HCT116 (cell line): ENCODE results near the gene STK4. TPM values are rescaled to one million over a fixed set of nuclear protein-coding genes. Genes with fewer than 3 reads are reported as not detected.

Experiments
- ATAC-seq: fragments of 200-7000 bp; cut with Tn5 transposase; 2 replicates; pipeline ENCODE4 v1.9.1; 2020; ENCODE audit warnings: mild to moderate bottlenecking, moderate library complexity
- BruUV-seq: library from RNA; stranded (reverse); fragments of 400-500 nt; replicated peaks from 2 replicates; lab custom pipeline; 2021; lab: Mats Ljungman, UMichigan
- CTCF ChIA-PET: fragments of 300-600 bp; sonication (Branson Sonifier 250); formaldehyde crosslinking; loops from one replicate; lab custom pipeline; 2021; ENCODE audit warnings: antibody characterized with exemption; lab: Charles Lee
- POLR2A ChIA-PET: fragments of 300-600, 350-600 bp; sonication (Branson Sonifier 250); formaldehyde crosslinking; loops from one replicate; lab custom pipeline; 2021; ENCODE audit warnings: antibody characterized with exemption; lab: Charles Lee
- RAD21 ChIA-PET, 2 experiments: fragments of 300-600 bp; sonication (Branson Sonifier 250); formaldehyde crosslinking; loops; one replicate each; lab custom pipeline; 2023; ENCODE audit warnings: low total read pairs in 2 of 2; ENCODE audit not compliant: uncharacterized antibody in 2 of 2, unreplicated experiment in 2 of 2, low non-redundant PET in 1 of 2; lab: Charles Lee
- DNase-seq: peaks from one replicate; pipeline ENCODE4 v3.0.0-alpha.2; 2010; ENCODE audit warnings: low read depth, low spot score
- H2AFZ ChIP-seq: fragments of 200-600 bp; shearing (Covaris generic), sonication (generic); 2 replicates; pipeline ENCODE4 v1.6.1; 2017; ENCODE audit warnings: low read depth, mixed run types, mixed read lengths, antibody characterized with exemption, low read length; ENCODE audit not compliant: poor library complexity, severe bottlenecking
- H3K27ac ChIP-seq: 2 replicates; pipeline ENCODE4 v1.5.1; 2012; ENCODE audit warnings: low read depth, low read length
- H3K27me3 ChIP-seq: fragments of 200-600 bp; sonication (generic); 2 replicates; pipeline ENCODE4 v1.6.1; 2016; ENCODE audit warnings: mixed run types, low read length, mixed read lengths; ENCODE audit not compliant: insufficient read depth
- H3K36me3 ChIP-seq, 2 experiments: fragments of 200-500 bp in 1 of 2; fragments of 200-600 bp in 1 of 2; sonication (Bioruptor generic) in 1 of 2; sonication (generic) in 1 of 2; 2 replicates each; pipeline versions ENCODE4 v1.5.1 to v1.6.1; 2014 to 2016; ENCODE audit warnings: low read length in 2 of 2, inconsistent platforms in 1 of 2, mixed read lengths in 1 of 2, mixed run types in 1 of 2; ENCODE audit not compliant: insufficient read depth in 2 of 2, control insufficient read depth in 1 of 2
- H3K4me1 ChIP-seq, 2 experiments: fragments of 200-600 bp in 1 of 2; sonication (generic) in 1 of 2; 2 replicates each; pipeline versions ENCODE4 v1.5.1 to v1.6.1; 2012 to 2017; ENCODE audit warnings: low read length in 2 of 2, inconsistent platforms in 1 of 2, mild to moderate bottlenecking in 1 of 2, mixed read lengths in 1 of 2, mixed run types in 1 of 2, moderate library complexity in 1 of 2; ENCODE audit not compliant: insufficient read depth in 2 of 2, control insufficient read depth in 1 of 2
- H3K4me2 ChIP-seq: fragments of 200-600 bp; sonication (generic); 2 replicates; pipeline ENCODE4 v1.6.1; 2017; ENCODE audit warnings: mixed run types, low read length, mixed read lengths
- H3K4me3 ChIP-seq, 2 experiments: fragments of 200-600 bp in 1 of 2; sonication (generic) in 1 of 2; replicated peaks in 1 of 2; 2 replicates each; pipeline ENCODE4 v1.5.1; 2011 to 2016; ENCODE audit warnings: low read length in 2 of 2, control low read depth in 1 of 2, low read depth in 1 of 2, mild to moderate bottlenecking in 1 of 2, mixed read lengths in 1 of 2, mixed run types in 1 of 2
- H3K79me2 ChIP-seq: fragments of 200-600 bp; sonication (generic); 2 replicates; pipeline ENCODE4 v1.6.1; 2017; ENCODE audit warnings: mild to moderate bottlenecking, mixed run types, low read length, moderate library complexity, mixed read lengths; ENCODE audit not compliant: insufficient read depth
- H3K9ac ChIP-seq: fragments of 200-600 bp; sonication (generic); 2 replicates; pipeline ENCODE4 v1.6.1; 2016; ENCODE audit warnings: low read length, mixed read lengths
- H3K9me2 ChIP-seq: fragments of 200-600 bp; sonication (generic), shearing (Covaris generic); 2 replicates; pipeline ENCODE4 v1.6.1; 2017; ENCODE audit warnings: mixed run types, mild to moderate bottlenecking, moderate library complexity; ENCODE audit not compliant: insufficient read depth
- H3K9me3 ChIP-seq, 2 experiments: fragments of 200-500 bp in 1 of 2; fragments of 200-600 bp in 1 of 2; sonication (Bioruptor generic) in 1 of 2; sonication (generic) in 1 of 2; 2 replicates each; pipeline ENCODE4 v1.6.1; 2014 to 2017; ENCODE audit warnings: low read length in 2 of 2, mixed read lengths in 2 of 2, inconsistent platforms in 1 of 2, low read depth in 1 of 2, mild to moderate bottlenecking in 1 of 2, mixed run types in 1 of 2, moderate library complexity in 1 of 2; ENCODE audit not compliant: control insufficient read depth in 1 of 2, insufficient read depth in 1 of 2
- H4K20me1 ChIP-seq: fragments of 200-600 bp; sonication (generic), shearing (Covaris generic); 2 replicates; pipeline ENCODE4 v1.6.1; 2017; ENCODE audit warnings: mixed run types, mild to moderate bottlenecking, moderate library complexity; ENCODE audit not compliant: insufficient read depth
- CBX3 ChIP-seq: IDR thresholded peaks from 2 replicates; pipeline ENCODE4 v1.6.1; 2012; ENCODE audit warnings: low read depth
- CEBPB ChIP-seq: IDR thresholded peaks from 2 replicates; pipeline ENCODE4 v1.6.1; 2012; ENCODE audit warnings: low read depth
- EGR1 ChIP-seq: IDR thresholded peaks from 2 replicates; pipeline ENCODE4 v1.6.1; 2012; ENCODE audit warnings: low read depth
- ELF1 ChIP-seq: IDR thresholded peaks from 2 replicates; pipeline ENCODE4 v1.6.1; 2012; ENCODE audit warnings: low read depth, borderline replicate concordance
- EZH2 ChIP-seq: fragments of 200-600 bp; sonication (generic); IDR thresholded peaks from 2 replicates; pipeline ENCODE4 v1.6.1; 2017; ENCODE audit warnings: antibody characterized with exemption, mixed run types
- FOSL1 ChIP-seq: IDR thresholded peaks from 2 replicates; pipeline ENCODE4 v1.6.1; 2012; ENCODE audit warnings: low read depth
- POLR2AphosphoS5 ChIP-seq: IDR thresholded peaks from 2 replicates; pipeline ENCODE4 v1.6.1; 2011; ENCODE audit warnings: mild to moderate bottlenecking, low read depth, low read length, moderate library complexity
- SP1 ChIP-seq: IDR thresholded peaks from 2 replicates; pipeline ENCODE4 v1.6.1; 2012; ENCODE audit warnings: low read depth
- SRF ChIP-seq: IDR thresholded peaks from 2 replicates; pipeline ENCODE4 v1.6.1; 2012; ENCODE audit warnings: low read depth
- TCF7L2 ChIP-seq: IDR thresholded peaks from 2 replicates; pipeline ENCODE4 v1.7.0; 2011; ENCODE audit warnings: borderline replicate concordance, inconsistent platforms; ENCODE audit not compliant: insufficient read depth, insufficient read length; ENCODE audit errors: extremely low read depth
- YY1 ChIP-seq: IDR thresholded peaks from 2 replicates; pipeline ENCODE4 v1.6.1; 2011; ENCODE audit warnings: low read length, low read depth, moderate library complexity, mild to moderate bottlenecking; ENCODE audit not compliant: insufficient replicate concordance; ENCODE audit errors: extremely low read depth
- ZFX ChIP-seq: fragments of 450-650 bp; IDR thresholded peaks from 2 replicates; pipeline ENCODE4 v1.6.1; 2017
- ZNF274 ChIP-seq: fragments of 200-500 bp; sonication (Bioruptor generic); IDR thresholded peaks from 2 replicates; pipeline ENCODE4 v1.6.1; 2014; ENCODE audit warnings: mild to moderate bottlenecking, low read depth, low read length, inconsistent platforms
- intact Hi-C: fragments of 100-400 bp; cut with micrococcal nuclease; formaldehyde crosslinking; loops from 2 replicates; pipeline ENCODE4 v1.10.0; 2022
- total RNA-seq: library from RNA; stranded (reverse); gene quantifications from one replicate; pipeline ENCODE4 v1.2.1, GENCODE V29; 2021; ENCODE audit not compliant: unreplicated experiment
- TF ChIP-seq, protein P1 (sequence below), 3 experiments: fragments of 200-600 bp in 1 of 3; sonication (generic) in 1 of 3; IDR thresholded peaks in 2 of 3; conservative IDR thresholded peaks in 1 of 3; 2 replicates each; pipeline ENCODE4 v1.5.1; 2012 to 2017; ENCODE audit warnings: low read depth in 2 of 3, low read length in 2 of 3, antibody characterized with exemption in 1 of 3, borderline replicate concordance in 1 of 3, control low read depth in 1 of 3, mild to moderate bottlenecking in 1 of 3, mixed read lengths in 1 of 3, mixed run types in 1 of 3, moderate library complexity in 1 of 3; ENCODE audit not compliant: insufficient read depth in 1 of 3
- TF ChIP-seq, protein P2 (sequence below): IDR thresholded peaks from 2 replicates; pipeline ENCODE4 v1.6.1; 2012; ENCODE audit warnings: low read depth
- TF ChIP-seq, protein P3 (sequence below): IDR thresholded peaks from 2 replicates; pipeline ENCODE4 v1.6.1; 2012
- TF ChIP-seq, protein P4 (sequence below): IDR thresholded peaks from 2 replicates; pipeline ENCODE4 v1.6.1; 2011; ENCODE audit warnings: mild to moderate bottlenecking, low read length, moderate library complexity; ENCODE audit not compliant: insufficient replicate concordance; ENCODE audit errors: extremely low read depth

The STK4 gene
- total RNA-seq, 1 experiment from 2014 or later: 45.4 TPM

DNA sequence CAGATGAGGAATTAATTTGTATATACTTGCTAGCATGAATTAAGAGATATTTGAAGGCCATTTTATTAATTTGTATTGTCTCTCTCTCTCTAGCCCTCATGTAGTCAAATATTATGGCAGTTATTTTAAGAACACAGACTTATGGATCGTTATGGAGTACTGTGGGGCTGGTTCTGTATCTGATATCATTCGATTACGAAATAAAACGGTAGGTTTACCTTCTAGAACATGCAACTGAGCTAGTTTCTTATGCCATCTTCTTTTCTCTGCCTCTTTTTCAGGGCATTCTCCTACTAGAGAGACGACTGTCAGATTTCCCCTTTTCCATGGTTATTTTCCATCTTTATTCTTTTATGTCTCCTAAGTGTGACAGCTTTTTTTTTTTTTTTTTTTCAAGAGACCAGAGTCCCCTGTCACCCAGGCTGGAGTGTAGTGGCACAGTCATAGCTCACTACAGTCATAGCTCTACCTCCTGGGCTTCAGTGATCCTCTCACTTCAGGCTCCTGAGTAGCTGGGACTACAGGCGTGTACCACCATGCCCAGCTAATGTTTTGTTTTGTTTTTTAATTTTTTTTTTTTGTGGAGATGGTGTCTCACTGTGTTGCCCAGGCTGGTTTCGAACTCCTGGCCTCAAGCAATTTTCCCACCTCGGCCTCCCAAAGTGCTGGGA lies 15.6 kb downstream of the STK4 start:
- no TSS peak for BruUV-seq
- no peak overlapping the region for H3K4me3 ChIP-seq
- RAD21 ChIA-PET: no interaction called here
- intact Hi-C loops: no loop called here
- DNase-seq: no peak
- no peak for ATAC-seq
- H4K20me1 ChIP-seq: peaks cover 6% of the 10 kb centered on the region; the same call in 1 of the 2 replicates
- no peak overlapping the region for H2AFZ ChIP-seq
- H3K27ac ChIP-seq: no peak overlapping the region
- H3K9me3 ChIP-seq: no peaks in the 10 kb centered on the region
- H3K9ac ChIP-seq: no peak overlapping the region
- POLR2A ChIA-PET: interaction anchor here (0.6 kb wide), 1 partner anchor 15 kb away, joined by 3 read pairs; no protein-coding TSS in a partner anchor
- CTCF ChIA-PET: no interaction called here
- TF ChIP-seq POLR2AphosphoS5: no peak
- TF ChIP-seq, protein P1, sequence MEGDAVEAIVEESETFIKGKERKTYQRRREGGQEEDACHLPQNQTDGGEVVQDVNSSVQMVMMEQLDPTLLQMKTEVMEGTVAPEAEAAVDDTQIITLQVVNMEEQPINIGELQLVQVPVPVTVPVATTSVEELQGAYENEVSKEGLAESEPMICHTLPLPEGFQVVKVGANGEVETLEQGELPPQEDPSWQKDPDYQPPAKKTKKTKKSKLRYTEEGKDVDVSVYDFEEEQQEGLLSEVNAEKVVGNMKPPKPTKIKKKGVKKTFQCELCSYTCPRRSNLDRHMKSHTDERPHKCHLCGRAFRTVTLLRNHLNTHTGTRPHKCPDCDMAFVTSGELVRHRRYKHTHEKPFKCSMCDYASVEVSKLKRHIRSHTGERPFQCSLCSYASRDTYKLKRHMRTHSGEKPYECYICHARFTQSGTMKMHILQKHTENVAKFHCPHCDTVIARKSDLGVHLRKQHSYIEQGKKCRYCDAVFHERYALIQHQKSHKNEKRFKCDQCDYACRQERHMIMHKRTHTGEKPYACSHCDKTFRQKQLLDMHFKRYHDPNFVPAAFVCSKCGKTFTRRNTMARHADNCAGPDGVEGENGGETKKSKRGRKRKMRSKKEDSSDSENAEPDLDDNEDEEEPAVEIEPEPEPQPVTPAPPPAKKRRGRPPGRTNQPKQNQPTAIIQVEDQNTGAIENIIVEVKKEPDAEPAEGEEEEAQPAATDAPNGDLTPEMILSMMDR (IDR thresholded peaks at IDR 0.05 in 2 of 3, conservative IDR thresholded peaks at IDR 0.05 in 1 of 3; ENCODE audit: borderline replicate concordance in 1 of 3, insufficient read depth in 1 of 3, low read depth in 2 of 3, low read length in 2 of 3): no peak
- TF ChIP-seq SRF: no peak
- TF ChIP-seq EZH2: no peak
- TF ChIP-seq, protein P2, sequence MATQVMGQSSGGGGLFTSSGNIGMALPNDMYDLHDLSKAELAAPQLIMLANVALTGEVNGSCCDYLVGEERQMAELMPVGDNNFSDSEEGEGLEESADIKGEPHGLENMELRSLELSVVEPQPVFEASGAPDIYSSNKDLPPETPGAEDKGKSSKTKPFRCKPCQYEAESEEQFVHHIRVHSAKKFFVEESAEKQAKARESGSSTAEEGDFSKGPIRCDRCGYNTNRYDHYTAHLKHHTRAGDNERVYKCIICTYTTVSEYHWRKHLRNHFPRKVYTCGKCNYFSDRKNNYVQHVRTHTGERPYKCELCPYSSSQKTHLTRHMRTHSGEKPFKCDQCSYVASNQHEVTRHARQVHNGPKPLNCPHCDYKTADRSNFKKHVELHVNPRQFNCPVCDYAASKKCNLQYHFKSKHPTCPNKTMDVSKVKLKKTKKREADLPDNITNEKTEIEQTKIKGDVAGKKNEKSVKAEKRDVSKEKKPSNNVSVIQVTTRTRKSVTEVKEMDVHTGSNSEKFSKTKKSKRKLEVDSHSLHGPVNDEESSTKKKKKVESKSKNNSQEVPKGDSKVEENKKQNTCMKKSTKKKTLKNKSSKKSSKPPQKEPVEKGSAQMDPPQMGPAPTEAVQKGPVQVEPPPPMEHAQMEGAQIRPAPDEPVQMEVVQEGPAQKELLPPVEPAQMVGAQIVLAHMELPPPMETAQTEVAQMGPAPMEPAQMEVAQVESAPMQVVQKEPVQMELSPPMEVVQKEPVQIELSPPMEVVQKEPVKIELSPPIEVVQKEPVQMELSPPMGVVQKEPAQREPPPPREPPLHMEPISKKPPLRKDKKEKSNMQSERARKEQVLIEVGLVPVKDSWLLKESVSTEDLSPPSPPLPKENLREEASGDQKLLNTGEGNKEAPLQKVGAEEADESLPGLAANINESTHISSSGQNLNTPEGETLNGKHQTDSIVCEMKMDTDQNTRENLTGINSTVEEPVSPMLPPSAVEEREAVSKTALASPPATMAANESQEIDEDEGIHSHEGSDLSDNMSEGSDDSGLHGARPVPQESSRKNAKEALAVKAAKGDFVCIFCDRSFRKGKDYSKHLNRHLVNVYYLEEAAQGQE: no peak
- no peak for TF ChIP-seq EGR1
- no peak for TF ChIP-seq CBX3
- no peak for TF ChIP-seq YY1
- no peak for TF ChIP-seq FOSL1
- TF ChIP-seq TCF7L2: no peak
- no peak for TF ChIP-seq ELF1
- TF ChIP-seq CEBPB: no peak
- TF ChIP-seq, protein P3, sequence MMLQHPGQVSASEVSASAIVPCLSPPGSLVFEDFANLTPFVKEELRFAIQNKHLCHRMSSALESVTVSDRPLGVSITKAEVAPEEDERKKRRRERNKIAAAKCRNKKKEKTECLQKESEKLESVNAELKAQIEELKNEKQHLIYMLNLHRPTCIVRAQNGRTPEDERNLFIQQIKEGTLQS: no peak
- TF ChIP-seq ZNF274: no peak
- TF ChIP-seq, protein P4, sequence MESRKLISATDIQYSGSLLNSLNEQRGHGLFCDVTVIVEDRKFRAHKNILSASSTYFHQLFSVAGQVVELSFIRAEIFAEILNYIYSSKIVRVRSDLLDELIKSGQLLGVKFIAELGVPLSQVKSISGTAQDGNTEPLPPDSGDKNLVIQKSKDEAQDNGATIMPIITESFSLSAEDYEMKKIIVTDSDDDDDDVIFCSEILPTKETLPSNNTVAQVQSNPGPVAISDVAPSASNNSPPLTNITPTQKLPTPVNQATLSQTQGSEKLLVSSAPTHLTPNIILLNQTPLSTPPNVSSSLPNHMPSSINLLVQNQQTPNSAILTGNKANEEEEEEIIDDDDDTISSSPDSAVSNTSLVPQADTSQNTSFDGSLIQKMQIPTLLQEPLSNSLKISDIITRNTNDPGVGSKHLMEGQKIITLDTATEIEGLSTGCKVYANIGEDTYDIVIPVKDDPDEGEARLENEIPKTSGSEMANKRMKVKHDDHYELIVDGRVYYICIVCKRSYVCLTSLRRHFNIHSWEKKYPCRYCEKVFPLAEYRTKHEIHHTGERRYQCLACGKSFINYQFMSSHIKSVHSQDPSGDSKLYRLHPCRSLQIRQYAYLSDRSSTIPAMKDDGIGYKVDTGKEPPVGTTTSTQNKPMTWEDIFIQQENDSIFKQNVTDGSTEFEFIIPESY: no peak
- TF ChIP-seq ZFX: no peak
- no peak for TF ChIP-seq SP1
- TF ChIP-seq, all 23 proteins: peak for 0
- H3K27me3 ChIP-seq: no peaks in the 10 kb centered on the region
- H3K4me1 ChIP-seq: no peaks in the 10 kb centered on the region
- H3K4me2 ChIP-seq: no peak overlapping the region
- peaks cover 5% of the 10 kb centered on the region; the same call in 1 of the 2 replicates for H3K79me2 ChIP-seq
- peaks cover 22 to 44% of the 10 kb centered on the region in 2 experiments for H3K36me3 ChIP-seq
- H3K9me2 ChIP-seq: no peaks in the 10 kb centered on the region
